K562 (cell line): ENCODE results near the gene SHROOM3. TPM values are rescaled to one million over a fixed set of nuclear protein-coding genes. Genes with fewer than 3 reads are reported as not detected.

Source experiments
- ATAC-seq: fragments of 200-7000 bp; cut with Tn5 transposase; 3 replicates; pipeline ENCODE4 v1.9.1; 2020; ENCODE audit warnings: moderate library complexity
- BruUV-seq: library from RNA; stranded (reverse); fragments of 400-500 nt; replicated peaks from 2 replicates; lab custom pipeline; 2021; lab: Mats Ljungman, UMichigan
- CTCF ChIA-PET: fragments of 300-600 bp; formaldehyde crosslinking; extraction: SDS; loops from one replicate; lab custom pipeline; 2021; ENCODE audit warnings: low intra/inter-chr PET ratio; lab: Yijun Ruan, JAX
- POLR2A ChIA-PET: fragments of 300-600, 350-650 bp; sonication (Branson Sonifier 250); formaldehyde crosslinking; extraction: SDS; loops from one replicate; lab custom pipeline; 2021; ENCODE audit warnings: antibody characterized with exemption, inconsistent platforms; lab: Yijun Ruan, JAX
- DNase-seq, 4 experiments: peaks; one replicate each; pipeline versions ENCODE4 v3.0.0 to v3.0.0-alpha.2; 2011 to 2018; ENCODE audit warnings: low spot score in 3 of 4, mixed read lengths in 3 of 4; ENCODE audit errors: extremely low read depth in 1 of 4
- FAIRE-seq: peaks from 2 replicates; lab custom pipeline; 2011; peaks lifted over from hg19 to GRCh38; lab: Jason Lieb, UNC
- H2AFZ ChIP-seq: 2 replicates; pipeline ENCODE4 v1.6.0; 2011; ENCODE audit warnings: low read depth, low read length, control low read depth, inconsistent platforms
- H3K27ac ChIP-seq: fragments of 200-600 bp; 3 replicates; pipeline ENCODE4 v1.8.0; 2011; ENCODE audit warnings: low read depth, mild to moderate bottlenecking, control low read depth, inconsistent platforms, low read length, moderate library complexity, mixed read lengths; ENCODE audit errors: extremely low read depth
- H3K27me3 ChIP-seq, 2 experiments: fragments of 300-600 bp in 1 of 2; 2 replicates in 1 of 2; 3 replicates in 1 of 2; pipeline versions ENCODE4 v1.6.0 to v1.8.0; 2011; ENCODE audit warnings: inconsistent platforms in 2 of 2, low read length in 2 of 2, mild to moderate bottlenecking in 1 of 2, mixed read lengths in 1 of 2, moderate library complexity in 1 of 2; ENCODE audit not compliant: control insufficient read depth in 2 of 2, insufficient read depth in 2 of 2
- H3K36me3 ChIP-seq: fragments of 300-600 bp; 3 replicates; pipeline ENCODE4 v1.8.0; 2011; ENCODE audit warnings: mild to moderate bottlenecking, low read length, inconsistent platforms; ENCODE audit not compliant: control insufficient read depth, insufficient read depth
- H3K4me1 ChIP-seq, 2 experiments: fragments of 200-600 bp in 1 of 2; replicated peaks in 1 of 2; 2 replicates in 1 of 2; 3 replicates in 1 of 2; pipeline versions ENCODE4 v1.5.1 to v1.8.0; 2011; ENCODE audit warnings: inconsistent platforms in 2 of 2, low read length in 2 of 2, mild to moderate bottlenecking in 1 of 2, mixed read lengths in 1 of 2, moderate library complexity in 1 of 2; ENCODE audit not compliant: control insufficient read depth in 2 of 2, insufficient read depth in 2 of 2
- H3K4me2 ChIP-seq: 2 replicates; pipeline ENCODE4 v1.6.1; 2011; ENCODE audit warnings: low read length, control low read depth, inconsistent platforms, mixed read lengths; ENCODE audit not compliant: insufficient read depth
- H3K4me3 ChIP-seq: fragments of 200-600 bp; sonication (generic), shearing (Covaris generic); 2 replicates; pipeline ENCODE4 v1.5.1; 2016; ENCODE audit warnings: control low read depth, inconsistent platforms
- H3K79me2 ChIP-seq: fragments of 200-600 bp; 3 replicates; pipeline ENCODE4 v1.8.0; 2011; ENCODE audit warnings: low read length, inconsistent platforms; ENCODE audit not compliant: control insufficient read depth, insufficient read depth
- H3K9ac ChIP-seq, 2 experiments: 2 replicates each; pipeline versions ENCODE4 v1.6.0 to v1.6.1; 2011; ENCODE audit warnings: low read depth in 2 of 2, low read length in 2 of 2, control low read depth in 1 of 2, inconsistent platforms in 1 of 2, mild to moderate bottlenecking in 1 of 2, mixed read lengths in 1 of 2; ENCODE audit not compliant: insufficient read depth in 1 of 2
- H3K9me1 ChIP-seq: one replicate; pipeline ENCODE4 v1.6.0; 2011; ENCODE audit warnings: inconsistent platforms, mild to moderate bottlenecking, low read length, moderate library complexity; ENCODE audit not compliant: control insufficient read depth, insufficient read depth
- H3K9me3 ChIP-seq: replicated peaks from 2 replicates; pipeline ENCODE4 v1.5.1; 2011; ENCODE audit warnings: low read depth, low read length, inconsistent platforms; ENCODE audit not compliant: control insufficient read depth, insufficient read depth
- H4K20me1 ChIP-seq: replicated peaks from 2 replicates; pipeline ENCODE4 v1.6.1; 2011; ENCODE audit warnings: low read length, inconsistent platforms, mixed read lengths; ENCODE audit not compliant: control insufficient read depth, insufficient read depth
- FIP1L1 ChIP-seq: fragments of 200-400 bp; formaldehyde crosslinking; IDR thresholded peaks from 2 replicates; pipeline ENCODE4 v1.6.1; 2018; ENCODE audit warnings: mild to moderate bottlenecking, low read depth, low read length; ENCODE audit not compliant: poor library complexity, severe bottlenecking
- JUNB ChIP-seq: fragments of 450-650 bp; formaldehyde crosslinking; conservative IDR thresholded peaks from 2 replicates; pipeline ENCODE4 v1.4.0; 2020; ENCODE audit warnings: mild to moderate bottlenecking
- MCM5 ChIP-seq: fragments of 450-650 bp; IDR thresholded peaks from 2 replicates; pipeline ENCODE4 v1.6.1; 2016; ENCODE audit warnings: low read depth
- MLX ChIP-seq, 2 experiments: fragments of 450-650 bp in 1 of 2; sonication (generic) in 1 of 2; formaldehyde crosslinking; conservative IDR thresholded peaks; 2 replicates each; pipeline versions ENCODE4 v1.4.0 to v1.8.1; 2020 to 2022; ENCODE audit warnings: mild to moderate bottlenecking in 1 of 2, missing genetic modification reagents in 1 of 2
- RCOR1 ChIP-seq, 2 experiments: IDR thresholded peaks; 2 replicates each; pipeline ENCODE4 v1.6.1; 2012; ENCODE audit warnings: low read depth in 2 of 2, low read length in 2 of 2, borderline replicate concordance in 1 of 2, improper control_type of control experiment in 1 of 2
- REST ChIP-seq, 2 experiments: fragments of 450-650 bp; formaldehyde crosslinking in 1 of 2; IDR thresholded peaks; 2 replicates each; pipeline versions ENCODE4 v1.4.0 to v1.6.1; 2014 to 2020; ENCODE audit warnings: mild to moderate bottlenecking in 2 of 2, borderline replicate concordance in 1 of 2, low read depth in 1 of 2
- ZNF121 ChIP-seq: sonication (generic); formaldehyde crosslinking; conservative IDR thresholded peaks from 2 replicates; pipeline ENCODE4 v1.8.0; 2022; ENCODE audit warnings: missing genetic modification reagents
- WGBS: fragments of 100-300 bp; shearing (Covaris generic); methylation state at CpG from one replicate; pipeline ENCODE4 v1.1.6; 2016; ENCODE audit warnings: low coverage, mixed read lengths; ENCODE audit not compliant: insufficient coverage; ENCODE audit errors: missing lambda C conversion rate; 5-methylcytosine and 5-hydroxymethylcytosine counted together
- in situ Hi-C: fragments of 300-500 bp; cut with MboI; formaldehyde crosslinking; loops from 4 replicates; pipeline ENCODE4 v1.15.0; 2018; ENCODE audit warnings: inconsistent platforms, mixed read lengths
- intact Hi-C: fragments of 100-400 bp; cut with micrococcal nuclease; formaldehyde crosslinking; loops from 2 replicates; pipeline ENCODE4 v1.14.2; 2022
- polyA plus RNA-seq, 8 experiments: library from polyadenylated mRNA; depleted of rRNA in 4 of 8; stranded (reverse) in 5 of 8; unstranded in 3 of 8; fragments of >200 nt; fragmentation: Nextera tagmentation in 2 of 8; fragmentation: Illumina TruSeq in 1 of 8; extraction: Ambion mirVana in 2 of 8; extraction: Trizol in 1 of 8; gene quantifications; 2 replicates each; pipeline versions ENCODE4 v1.2.1 to v1.2.3, GENCODE V29; 2011 to 2014; ENCODE audit warnings: inconsistent platforms in 1 of 8, missing spikeins in 1 of 8
- total RNA-seq, 7 experiments: library from RNA; depleted of rRNA in 6 of 7; stranded (reverse); fragments of >200 nt in 6 of 7; fragmentation: Illumina TruSeq in 2 of 7; extraction: Trizol in 2 of 7; gene quantifications; 2 replicates each; pipeline versions ENCODE4 v1.2.1 to v1.2.3, GENCODE V29; 2011 to 2021; ENCODE audit warnings: low replicate concordance in 1 of 7

SHROOM3 gene
- total and polyA plus RNA-seq, 9 of the 15 experiments (the other 6 are each of a cell fraction or from before 2014, with no cell fraction given), result 0.01 to 0.07 TPM; not detected in 7

GRCh38 chr4:76665153-76665552 is 230.1 kb downstream of the SHROOM3 start:
- H3K36me3 ChIP-seq, result no peaks in the 10 kb centered on the region
- no peaks in the 10 kb centered on the region for H3K9me3 ChIP-seq
- no peak overlapping the region for H3K4me3 ChIP-seq
- no peaks in the 10 kb centered on the region for H4K20me1 ChIP-seq
- intact Hi-C loops, result no loop called here
- in situ Hi-C loops, result no loop called here
- H3K27ac ChIP-seq, result no peak overlapping the region
- BruUV-seq, result no TSS peak
- no peak overlapping the region for H3K4me2 ChIP-seq
- TF ChIP-seq FIP1L1 (no peak), JUNB (CRISPR knock-in tag) (no peak), MCM5 (no peak)
- TF ChIP-seq, all 486 proteins: peak for 0
- Histone ChIP-seq H3K4me1 (no peaks in the 10 kb centered on the region), H2AFZ (no peak overlapping the region), H3K9ac (no peak overlapping the region), H3K79me2 (no peaks in the 10 kb centered on the region), H3K27me3 (peaks cover 3 to 9% of the 10 kb centered on the region in 2 experiments; a peak in 2 of 5 replicates), H3K9me1 (no peaks in the 10 kb centered on the region)
- POLR2A ChIA-PET, result no interaction called here
- no peak for ATAC-seq
- CTCF ChIA-PET, result no interaction called here
- FAIRE-seq, result no peak
- DNase-seq, result no peak

- Histone ChIP-seq H3K27me3 (peaks cover 3 to 9% of the 10 kb centered on the region in 2 experiments; a peak in 2 of 5 replicates), H3K4me2 (no peak overlapping the region), H3K4me3 (no peak overlapping the region), H3K9ac (no peak overlapping the region), H3K36me3 (no peaks in the 10 kb centered on the region), H3K9me1 (no peaks in the 10 kb centered on the region), H3K79me2 (no peaks in the 10 kb centered on the region), H3K4me1 (no peaks in the 10 kb centered on the region), H3K27ac (no peak overlapping the region), H2AFZ (no peak overlapping the region), H4K20me1 (no peaks in the 10 kb centered on the region), H3K9me3 (no peaks in the 10 kb centered on the region)
- WGBS, result 0% methylated on average over 4 of the region's 4 CpGs
- no peak for DNase-seq
- POLR2A ChIA-PET, result no interaction called here
- in situ Hi-C loops, result no loop called here
- intact Hi-C loops, result no loop called here
- BruUV-seq, result no TSS peak
- FAIRE-seq, result no peak
- CTCF ChIA-PET, result no interaction called here
- no peak for ATAC-seq
- TF ChIP-seq MLX (CRISPR knock-in tag; conservative IDR thresholded peaks at IDR 0.05) (no peak), MCM5 (no peak), RCOR1 (IDR thresholded peaks at IDR 0.05; ENCODE audit: borderline replicate concordance in 1 of 2, low read depth in 2 of 2, low read length in 2 of 2) (no peak), REST (IDR thresholded peaks at IDR 0.05; ENCODE audit: borderline replicate concordance) (no peak), REST (CRISPR knock-in tag; IDR thresholded peaks at IDR 0.05; ENCODE audit: low read depth) (no peak), ZNF121 (CRISPR knock-in tag) (no peak)
Measured at GRCh38 chr4:76665721-76666120, 230.7 kb downstream of the SHROOM3 start.
